Fibroblast of villous mesenchyme (primary cell): ENCODE data around the gene TSHZ2. TPM values are rescaled to one million over a fixed set of nuclear protein-coding genes. Genes with fewer than 3 reads are reported as not detected.

Experiments
- DNase-seq: peaks from one replicate; pipeline ENCODE4 v3.0.0-alpha.2; 2010; ENCODE audit warnings: low read depth
- H3K4me3 ChIP-seq: 2 replicates; pipeline ENCODE4 v1.5.1; 2011; ENCODE audit warnings: low read depth, mild to moderate bottlenecking, low read length
- total RNA-seq: library from RNA; depleted of rRNA; stranded (reverse); fragments of >200 nt; gene quantifications from 2 replicates; pipeline ENCODE4 v1.2.3, GENCODE V29; 2012
- TF ChIP-seq, protein P1 (sequence below): IDR thresholded peaks from 2 replicates; pipeline ENCODE4 v1.5.1; 2012; ENCODE audit warnings: low read depth, mild to moderate bottlenecking, low read length; ENCODE audit not compliant: insufficient read depth

Gene TSHZ2
- total RNA-seq, 1 donor: 2.6 TPM

DNA sequence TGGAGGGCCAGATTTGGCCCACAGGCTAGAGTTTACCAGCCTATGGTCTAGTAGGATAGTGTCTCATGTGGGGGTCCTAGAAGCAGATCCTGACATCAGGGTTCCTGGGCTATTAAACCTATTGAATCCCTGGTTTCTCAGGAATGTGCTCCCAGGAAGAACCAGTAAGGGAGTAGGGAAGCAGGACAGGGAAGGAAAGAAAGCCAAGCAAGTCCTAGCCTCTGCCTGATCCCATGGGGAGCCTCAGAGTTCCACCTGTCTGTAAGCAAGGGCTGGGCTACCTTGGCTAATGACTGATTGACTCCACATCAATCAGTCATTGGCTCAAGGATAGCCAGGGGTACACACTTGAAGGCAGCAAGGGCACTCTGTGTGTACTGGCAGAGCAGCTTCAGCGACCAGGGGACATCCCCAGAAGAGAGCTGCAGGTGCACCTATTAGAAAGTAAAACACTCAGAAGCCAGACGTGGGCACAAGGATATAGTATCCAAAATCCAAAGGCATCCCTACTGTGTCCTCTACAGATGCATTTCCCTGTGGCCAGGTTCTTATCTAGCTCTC is 309.5 kb downstream of the TSHZ2 start:
- TF ChIP-seq, protein P1, sequence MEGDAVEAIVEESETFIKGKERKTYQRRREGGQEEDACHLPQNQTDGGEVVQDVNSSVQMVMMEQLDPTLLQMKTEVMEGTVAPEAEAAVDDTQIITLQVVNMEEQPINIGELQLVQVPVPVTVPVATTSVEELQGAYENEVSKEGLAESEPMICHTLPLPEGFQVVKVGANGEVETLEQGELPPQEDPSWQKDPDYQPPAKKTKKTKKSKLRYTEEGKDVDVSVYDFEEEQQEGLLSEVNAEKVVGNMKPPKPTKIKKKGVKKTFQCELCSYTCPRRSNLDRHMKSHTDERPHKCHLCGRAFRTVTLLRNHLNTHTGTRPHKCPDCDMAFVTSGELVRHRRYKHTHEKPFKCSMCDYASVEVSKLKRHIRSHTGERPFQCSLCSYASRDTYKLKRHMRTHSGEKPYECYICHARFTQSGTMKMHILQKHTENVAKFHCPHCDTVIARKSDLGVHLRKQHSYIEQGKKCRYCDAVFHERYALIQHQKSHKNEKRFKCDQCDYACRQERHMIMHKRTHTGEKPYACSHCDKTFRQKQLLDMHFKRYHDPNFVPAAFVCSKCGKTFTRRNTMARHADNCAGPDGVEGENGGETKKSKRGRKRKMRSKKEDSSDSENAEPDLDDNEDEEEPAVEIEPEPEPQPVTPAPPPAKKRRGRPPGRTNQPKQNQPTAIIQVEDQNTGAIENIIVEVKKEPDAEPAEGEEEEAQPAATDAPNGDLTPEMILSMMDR: no peak

GRCh38 chr20:53282217-53282955 is 310.2 kb downstream of the TSHZ2 start:
- TF ChIP-seq, protein P1: no peak
- no peak for DNase-seq
- no peak overlapping the region for H3K4me3 ChIP-seq

More for the DNA sequence above, 309.5 kb downstream of the TSHZ2 start:
- no peak overlapping the region for H3K4me3 ChIP-seq
- no peak for DNase-seq

- DNase-seq: no peak
- TF ChIP-seq, protein P1: no peak
- H3K4me3 ChIP-seq: no peak overlapping the region
Measured at GRCh38 chr20:53283011-53283410, 310.9 kb downstream of the TSHZ2 start.

DNA sequence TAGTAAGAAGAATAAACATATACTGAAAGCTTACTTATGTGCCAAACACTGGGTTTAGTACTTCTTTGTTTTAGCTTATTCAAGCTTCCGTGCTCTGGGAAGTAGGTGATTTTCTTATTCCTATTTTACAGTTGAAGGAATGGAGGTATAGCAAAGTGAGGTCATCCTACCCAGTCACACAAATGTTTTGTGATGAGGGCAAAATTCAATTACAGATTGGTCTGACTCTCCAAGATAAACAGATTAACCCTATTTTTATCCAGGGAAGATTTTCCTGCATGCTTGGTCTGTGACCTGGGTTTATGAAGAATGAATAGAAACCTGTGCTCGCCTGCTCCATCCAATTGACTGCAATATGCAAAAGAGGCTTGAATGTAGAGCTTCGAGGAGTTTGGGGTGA is 311.4 kb downstream of the TSHZ2 start:
- no peak overlapping the region for H3K4me3 ChIP-seq
- TF ChIP-seq, protein P1: no peak
- no peak for DNase-seq

- no peak for DNase-seq
- TF ChIP-seq, protein P1: no peak
- no peak overlapping the region for H3K4me3 ChIP-seq
Measured at GRCh38 chr20:53284256-53284655, 312.1 kb downstream of the TSHZ2 start.

GRCh38 chr20:53284696-53285095 is 312.5 kb downstream of the TSHZ2 start:
- no peak for DNase-seq
- TF ChIP-seq, protein P1: no peak
- no peak overlapping the region for H3K4me3 ChIP-seq
